IMR-90 (cell line): ENCODE results near the gene ARHGEF26.

Experiments used
- BHLHE40 ChIP-seq: fragments of 150-350 bp; IDR thresholded peaks from 2 replicates; pipeline ENCODE4 v1.6.1; 2016; ENCODE audit warnings: mild to moderate bottlenecking, low read depth, low read length
- CEBPB ChIP-seq: IDR thresholded peaks from 2 replicates; pipeline ENCODE4 v1.6.1; 2012; ENCODE audit warnings: low read depth, low read length, improper control_type of control experiment
- CHD1 ChIP-seq: IDR thresholded peaks from 2 replicates; pipeline ENCODE4 v1.6.1; 2012; ENCODE audit warnings: low read depth, low read length, improper control_type of control experiment
- ELK1 ChIP-seq: fragments of 150-350 bp; IDR thresholded peaks from 2 replicates; pipeline ENCODE4 v1.6.1; 2016; ENCODE audit warnings: low read depth, mild to moderate bottlenecking, low read length, moderate library complexity, borderline replicate concordance
- MAFK ChIP-seq: IDR thresholded peaks from 2 replicates; pipeline ENCODE4 v1.6.1; 2012; ENCODE audit warnings: low read depth, low read length, improper control_type of control experiment
- MXI1 ChIP-seq: IDR thresholded peaks from 2 replicates; pipeline ENCODE4 v1.6.1; 2012; ENCODE audit warnings: low read depth, mild to moderate bottlenecking, low read length, moderate library complexity, borderline replicate concordance
- POLR2A ChIP-seq: IDR thresholded peaks from 2 replicates; pipeline ENCODE4 v1.6.1; 2012; ENCODE audit warnings: mild to moderate bottlenecking, low read depth, low read length
- RAD21 ChIP-seq: IDR thresholded peaks from 2 replicates; pipeline ENCODE4 v1.6.1; 2012; ENCODE audit warnings: low read length, improper control_type of control experiment
- RCOR1 ChIP-seq: IDR thresholded peaks from 2 replicates; pipeline ENCODE4 v1.6.1; 2012; ENCODE audit warnings: mild to moderate bottlenecking, low read length, improper control_type of control experiment; ENCODE audit not compliant: insufficient replicate concordance
- SMC3 ChIP-seq: fragments of 150-350 bp; IDR thresholded peaks from 2 replicates; pipeline ENCODE4 v1.6.1; 2016; ENCODE audit warnings: low read depth, mild to moderate bottlenecking, antibody characterized with exemption, low read length, moderate library complexity
- TF ChIP-seq, protein P1 (sequence below): conservative IDR thresholded peaks from 2 replicates; pipeline ENCODE4 v1.5.1; 2012; ENCODE audit warnings: mild to moderate bottlenecking, low read depth, low read length, improper control_type of control experiment
- TF ChIP-seq, protein P2 (sequence below): fragments of 150-350 bp; IDR thresholded peaks from 2 replicates; pipeline ENCODE4 v1.6.1; 2017; ENCODE audit warnings: mild to moderate bottlenecking, antibody characterized with exemption, low read length, low read depth

DNA sequence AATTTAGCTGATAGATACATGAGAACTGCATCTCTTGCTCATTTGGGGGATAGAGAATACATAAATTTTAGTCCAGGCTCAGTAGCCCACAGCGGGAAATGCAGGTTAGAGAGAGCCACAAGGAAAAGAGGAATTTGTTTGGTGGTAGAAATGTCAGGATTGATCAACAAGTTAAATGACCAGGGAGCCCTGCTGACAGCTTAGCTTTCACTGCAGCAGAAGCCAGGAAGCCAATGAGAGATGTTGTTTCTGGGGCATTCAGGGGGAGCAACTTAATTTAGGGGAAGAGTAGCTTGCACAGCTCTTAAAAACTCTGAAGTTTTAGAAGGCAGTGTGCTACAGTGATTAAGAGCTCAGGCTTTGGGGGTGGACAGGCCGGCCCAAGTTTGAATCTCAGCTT lies 22.7 kb downstream of the ARHGEF26 start:
- TF ChIP-seq, protein P1, sequence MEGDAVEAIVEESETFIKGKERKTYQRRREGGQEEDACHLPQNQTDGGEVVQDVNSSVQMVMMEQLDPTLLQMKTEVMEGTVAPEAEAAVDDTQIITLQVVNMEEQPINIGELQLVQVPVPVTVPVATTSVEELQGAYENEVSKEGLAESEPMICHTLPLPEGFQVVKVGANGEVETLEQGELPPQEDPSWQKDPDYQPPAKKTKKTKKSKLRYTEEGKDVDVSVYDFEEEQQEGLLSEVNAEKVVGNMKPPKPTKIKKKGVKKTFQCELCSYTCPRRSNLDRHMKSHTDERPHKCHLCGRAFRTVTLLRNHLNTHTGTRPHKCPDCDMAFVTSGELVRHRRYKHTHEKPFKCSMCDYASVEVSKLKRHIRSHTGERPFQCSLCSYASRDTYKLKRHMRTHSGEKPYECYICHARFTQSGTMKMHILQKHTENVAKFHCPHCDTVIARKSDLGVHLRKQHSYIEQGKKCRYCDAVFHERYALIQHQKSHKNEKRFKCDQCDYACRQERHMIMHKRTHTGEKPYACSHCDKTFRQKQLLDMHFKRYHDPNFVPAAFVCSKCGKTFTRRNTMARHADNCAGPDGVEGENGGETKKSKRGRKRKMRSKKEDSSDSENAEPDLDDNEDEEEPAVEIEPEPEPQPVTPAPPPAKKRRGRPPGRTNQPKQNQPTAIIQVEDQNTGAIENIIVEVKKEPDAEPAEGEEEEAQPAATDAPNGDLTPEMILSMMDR: no peak
- TF ChIP-seq POLR2A (no peak), BHLHE40 (no peak), RCOR1 (no peak), MXI1 (no peak), ELK1 (no peak), SMC3 (no peak), CHD1 (no peak), MAFK (no peak), RAD21 (no peak), CEBPB (no peak)
- TF ChIP-seq, protein P2, sequence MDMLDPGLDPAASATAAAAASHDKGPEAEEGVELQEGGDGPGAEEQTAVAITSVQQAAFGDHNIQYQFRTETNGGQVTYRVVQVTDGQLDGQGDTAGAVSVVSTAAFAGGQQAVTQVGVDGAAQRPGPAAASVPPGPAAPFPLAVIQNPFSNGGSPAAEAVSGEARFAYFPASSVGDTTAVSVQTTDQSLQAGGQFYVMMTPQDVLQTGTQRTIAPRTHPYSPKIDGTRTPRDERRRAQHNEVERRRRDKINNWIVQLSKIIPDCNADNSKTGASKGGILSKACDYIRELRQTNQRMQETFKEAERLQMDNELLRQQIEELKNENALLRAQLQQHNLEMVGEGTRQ: no peak
